Liver (tissue), 9 donors: ENCODE data around the gene SAE1. TPM values are rescaled to one million over a fixed set of nuclear protein-coding genes. Genes with fewer than 3 reads are reported as not detected.

ENCODE experiments used
- DNase-seq: peaks from one replicate; pipeline ENCODE4 v3.0.0-alpha.2; 2017; ENCODE audit warnings: low spot score
- H3K27ac ChIP-seq, 2 donors: one replicate each; pipeline ENCODE4 v1.7.0; 2013; ENCODE audit warnings: inconsistent platforms in 2 of 2, low read length in 2 of 2, control low read depth in 1 of 2, low read depth in 1 of 2, mild to moderate bottlenecking in 1 of 2
- H3K27me3 ChIP-seq, 4 donors: one replicate each; pipeline versions ENCODE4 v1.6.1 to v1.7.0; 2013; ENCODE audit warnings: low read length in 3 of 4, inconsistent platforms in 1 of 4, mild to moderate bottlenecking in 1 of 4, moderate library complexity in 1 of 4; ENCODE audit not compliant: control insufficient read depth in 4 of 4, insufficient read depth in 4 of 4
- H3K36me3 ChIP-seq, 4 donors: one replicate each; pipeline versions ENCODE4 v1.6.1 to v1.7.0; 2013; ENCODE audit warnings: low read length in 3 of 4, mild to moderate bottlenecking in 3 of 4, low read depth in 1 of 4, moderate library complexity in 1 of 4; ENCODE audit not compliant: control insufficient read depth in 4 of 4, insufficient read depth in 3 of 4
- H3K4me1 ChIP-seq, 4 donors: one replicate each; pipeline versions ENCODE4 v1.6.1 to v1.7.0; 2013; ENCODE audit warnings: low read length in 3 of 4, mild to moderate bottlenecking in 3 of 4, moderate library complexity in 1 of 4; ENCODE audit not compliant: control insufficient read depth in 4 of 4, insufficient read depth in 4 of 4
- H3K4me3 ChIP-seq, 3 donors: one replicate each; pipeline versions ENCODE4 v1.6.1 to v1.7.0; 2013; ENCODE audit warnings: low read length in 3 of 3, control low read depth in 1 of 3, low read depth in 1 of 3, mild to moderate bottlenecking in 1 of 3
- H3K9ac ChIP-seq, 2 donors: one replicate each; pipeline ENCODE4 v1.7.0; 2013; ENCODE audit warnings: low read length in 2 of 2, mild to moderate bottlenecking in 2 of 2, moderate library complexity in 2 of 2, control low read depth in 1 of 2, low read depth in 1 of 2
- H3K9me3 ChIP-seq, 4 donors: one replicate each; pipeline versions ENCODE4 v1.6.1 to v1.7.0; 2013; ENCODE audit warnings: low read length in 3 of 4; ENCODE audit not compliant: control insufficient read depth in 4 of 4
- FOXA1 ChIP-seq: IDR thresholded peaks from 2 replicates; pipeline ENCODE4 v1.6.1; 2016; ENCODE audit warnings: antibody characterized with exemption
- FOXA2 ChIP-seq: IDR thresholded peaks from 2 replicates; pipeline ENCODE4 v1.6.1; 2016; ENCODE audit warnings: antibody characterized with exemption
- GABPA ChIP-seq, 2 donors: IDR thresholded peaks in 1 of 2; conservative IDR thresholded peaks in 1 of 2; 2 replicates each; pipeline ENCODE4 v1.6.1; 2016; ENCODE audit warnings: antibody characterized with exemption in 2 of 2, mild to moderate bottlenecking in 1 of 2, moderate library complexity in 1 of 2
- HNF4A ChIP-seq, 2 donors: conservative IDR thresholded peaks; 2 replicates each; pipeline ENCODE4 v1.6.1; 2016; ENCODE audit warnings: antibody characterized with exemption in 2 of 2, mild to moderate bottlenecking in 2 of 2
- HNF4G ChIP-seq: IDR thresholded peaks from 2 replicates; pipeline ENCODE4 v1.6.1; 2016; ENCODE audit warnings: antibody characterized with exemption
- JUND ChIP-seq, 2 donors: IDR thresholded peaks; 2 replicates each; pipeline ENCODE4 v1.6.1; 2016; ENCODE audit warnings: antibody characterized with exemption in 2 of 2
- NR2F2 ChIP-seq: IDR thresholded peaks from 2 replicates; pipeline ENCODE4 v1.6.1; 2016; ENCODE audit warnings: antibody characterized with exemption
- RAD21 ChIP-seq, 2 donors: IDR thresholded peaks; 2 replicates each; pipeline ENCODE4 v1.6.1; 2016; ENCODE audit warnings: antibody characterized with exemption in 2 of 2, mild to moderate bottlenecking in 2 of 2
- RXRA ChIP-seq, 2 donors: IDR thresholded peaks; 2 replicates each; pipeline ENCODE4 v1.6.1; 2017 to 2018; ENCODE audit warnings: antibody characterized with exemption in 2 of 2, mild to moderate bottlenecking in 1 of 2
- SP1 ChIP-seq: IDR thresholded peaks from 2 replicates; pipeline ENCODE4 v1.6.1; 2018; ENCODE audit warnings: antibody characterized with exemption, mild to moderate bottlenecking
- TAF1 ChIP-seq: conservative IDR thresholded peaks from 2 replicates; pipeline ENCODE4 v1.6.1; 2016; ENCODE audit warnings: antibody characterized with exemption, mild to moderate bottlenecking
- YY1 ChIP-seq: IDR thresholded peaks from 2 replicates; pipeline ENCODE4 v1.6.1; 2016; ENCODE audit warnings: antibody characterized with exemption, mild to moderate bottlenecking
- WGBS: extraction: QIAGEN DNeasy Blood & Tissue Kit; methylation state at CpG from one replicate; pipeline ENCODE4 v1.1.7; 2013; 5-methylcytosine and 5-hydroxymethylcytosine counted together
- polyA plus RNA-seq, 2 donors: library from polyadenylated mRNA; stranded (reverse) in 1 of 2; unstranded in 1 of 2; fragments of 200-250 nt in 1 of 2; fragments of >200 nt in 1 of 2; fragmentation: Nextera tagmentation in 1 of 2; extraction: Ambion mirVana in 1 of 2; gene quantifications; one replicate each; pipeline versions ENCODE4 v1.2.1 to v1.2.3, GENCODE V29; 2013 to 2015
- total RNA-seq, 2 donors: library from RNA; depleted of rRNA; stranded (reverse); fragments of >200 nt; gene quantifications; one replicate each; pipeline ENCODE4 v1.2.3, GENCODE V29; 2014
- TF ChIP-seq, protein P1 (sequence below): fragments of 150-350 bp; IDR thresholded peaks from 2 replicates; pipeline ENCODE4 v1.5.1; 2017; ENCODE audit warnings: improper control_type of control experiment, low read depth, low read length; ENCODE audit not compliant: missing input control
- TF ChIP-seq, protein P2 (sequence below): IDR thresholded peaks from 2 replicates; pipeline ENCODE4 v1.6.1; 2016; ENCODE audit warnings: antibody characterized with exemption, mild to moderate bottlenecking
- TF ChIP-seq, protein P3 (sequence below): IDR thresholded peaks from 2 replicates; pipeline ENCODE4 v1.6.1; 2016; ENCODE audit warnings: antibody characterized with exemption
- TF ChIP-seq, protein P4 (sequence below): IDR thresholded peaks from 2 replicates; pipeline ENCODE4 v1.6.1; 2016; ENCODE audit warnings: antibody characterized with exemption
- TF ChIP-seq, protein P5 (sequence below): IDR thresholded peaks from 2 replicates; pipeline ENCODE4 v1.6.1; 2016; ENCODE audit warnings: antibody characterized with exemption
- donor health status: healthy.
- donor health status: healthy.
- donor health status: healthy.
- donor health status: healthy.
- donor health status: healthy.

SAE1 gene
- total and polyA plus RNA-seq, 4 donors = 19.0 to 31.8 (median 27.0) TPM

DNA sequence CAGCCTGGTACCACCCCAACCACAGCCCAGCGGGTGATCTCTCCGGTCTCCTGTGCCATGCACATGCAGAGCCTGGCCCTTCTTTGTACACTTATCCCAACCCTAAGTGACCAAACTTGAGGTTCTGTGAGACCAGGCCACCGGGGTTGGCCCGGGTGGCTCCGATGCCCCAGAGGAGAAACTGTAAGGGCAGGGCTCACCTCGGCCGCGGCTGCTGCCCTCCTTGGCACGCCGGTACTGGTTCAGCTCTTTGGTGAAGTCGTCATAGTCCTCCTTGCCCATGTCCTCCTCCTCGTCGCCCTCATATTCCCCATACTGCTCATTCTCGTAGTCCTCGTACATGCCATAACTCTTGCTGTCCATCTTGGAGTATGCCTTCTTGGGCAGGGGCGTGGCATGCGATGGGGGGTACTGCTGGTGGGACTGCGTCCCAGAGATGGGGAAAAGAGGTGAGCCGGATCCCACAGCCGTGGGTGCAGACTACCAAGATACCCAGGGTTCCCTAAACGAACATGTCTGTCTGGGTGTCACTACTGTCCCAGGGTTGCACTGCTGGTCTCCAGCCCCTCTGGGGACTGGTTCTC, 40.8 kb upstream of the SAE1 start:
- Histone ChIP-seq H3K27ac (no peak overlapping the region), H3K4me3 (no peak overlapping the region), H3K9ac (no peak overlapping the region), H3K4me1 (no peaks in the 10 kb centered on the region), H3K9me3 (no peaks in the 10 kb centered on the region), H3K36me3 (peaks cover 18 to 62% (median 30%) of the 10 kb centered on the region in 4 donors), H3K27me3 (no peaks in the 10 kb centered on the region)
- DNase-seq = no peak
- 96% methylated on average over 21 of the region's 21 CpGs for WGBS
- TF ChIP-seq, protein P1, sequence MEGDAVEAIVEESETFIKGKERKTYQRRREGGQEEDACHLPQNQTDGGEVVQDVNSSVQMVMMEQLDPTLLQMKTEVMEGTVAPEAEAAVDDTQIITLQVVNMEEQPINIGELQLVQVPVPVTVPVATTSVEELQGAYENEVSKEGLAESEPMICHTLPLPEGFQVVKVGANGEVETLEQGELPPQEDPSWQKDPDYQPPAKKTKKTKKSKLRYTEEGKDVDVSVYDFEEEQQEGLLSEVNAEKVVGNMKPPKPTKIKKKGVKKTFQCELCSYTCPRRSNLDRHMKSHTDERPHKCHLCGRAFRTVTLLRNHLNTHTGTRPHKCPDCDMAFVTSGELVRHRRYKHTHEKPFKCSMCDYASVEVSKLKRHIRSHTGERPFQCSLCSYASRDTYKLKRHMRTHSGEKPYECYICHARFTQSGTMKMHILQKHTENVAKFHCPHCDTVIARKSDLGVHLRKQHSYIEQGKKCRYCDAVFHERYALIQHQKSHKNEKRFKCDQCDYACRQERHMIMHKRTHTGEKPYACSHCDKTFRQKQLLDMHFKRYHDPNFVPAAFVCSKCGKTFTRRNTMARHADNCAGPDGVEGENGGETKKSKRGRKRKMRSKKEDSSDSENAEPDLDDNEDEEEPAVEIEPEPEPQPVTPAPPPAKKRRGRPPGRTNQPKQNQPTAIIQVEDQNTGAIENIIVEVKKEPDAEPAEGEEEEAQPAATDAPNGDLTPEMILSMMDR = no peak
- TF ChIP-seq JUND (IDR thresholded peaks at IDR 0.05) = no peak
- TF ChIP-seq FOXA1 = no peak
- TF ChIP-seq, protein P2, sequence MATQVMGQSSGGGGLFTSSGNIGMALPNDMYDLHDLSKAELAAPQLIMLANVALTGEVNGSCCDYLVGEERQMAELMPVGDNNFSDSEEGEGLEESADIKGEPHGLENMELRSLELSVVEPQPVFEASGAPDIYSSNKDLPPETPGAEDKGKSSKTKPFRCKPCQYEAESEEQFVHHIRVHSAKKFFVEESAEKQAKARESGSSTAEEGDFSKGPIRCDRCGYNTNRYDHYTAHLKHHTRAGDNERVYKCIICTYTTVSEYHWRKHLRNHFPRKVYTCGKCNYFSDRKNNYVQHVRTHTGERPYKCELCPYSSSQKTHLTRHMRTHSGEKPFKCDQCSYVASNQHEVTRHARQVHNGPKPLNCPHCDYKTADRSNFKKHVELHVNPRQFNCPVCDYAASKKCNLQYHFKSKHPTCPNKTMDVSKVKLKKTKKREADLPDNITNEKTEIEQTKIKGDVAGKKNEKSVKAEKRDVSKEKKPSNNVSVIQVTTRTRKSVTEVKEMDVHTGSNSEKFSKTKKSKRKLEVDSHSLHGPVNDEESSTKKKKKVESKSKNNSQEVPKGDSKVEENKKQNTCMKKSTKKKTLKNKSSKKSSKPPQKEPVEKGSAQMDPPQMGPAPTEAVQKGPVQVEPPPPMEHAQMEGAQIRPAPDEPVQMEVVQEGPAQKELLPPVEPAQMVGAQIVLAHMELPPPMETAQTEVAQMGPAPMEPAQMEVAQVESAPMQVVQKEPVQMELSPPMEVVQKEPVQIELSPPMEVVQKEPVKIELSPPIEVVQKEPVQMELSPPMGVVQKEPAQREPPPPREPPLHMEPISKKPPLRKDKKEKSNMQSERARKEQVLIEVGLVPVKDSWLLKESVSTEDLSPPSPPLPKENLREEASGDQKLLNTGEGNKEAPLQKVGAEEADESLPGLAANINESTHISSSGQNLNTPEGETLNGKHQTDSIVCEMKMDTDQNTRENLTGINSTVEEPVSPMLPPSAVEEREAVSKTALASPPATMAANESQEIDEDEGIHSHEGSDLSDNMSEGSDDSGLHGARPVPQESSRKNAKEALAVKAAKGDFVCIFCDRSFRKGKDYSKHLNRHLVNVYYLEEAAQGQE = no peak
- no peak for TF ChIP-seq SP1
- no peak for TF ChIP-seq HNF4A (conservative IDR thresholded peaks at IDR 0.05)
- no peak for TF ChIP-seq TAF1
- no peak for TF ChIP-seq GABPA (IDR thresholded peaks at IDR 0.05 in 1 of 2, conservative IDR thresholded peaks at IDR 0.05 in 1 of 2)
- TF ChIP-seq, protein P3, sequence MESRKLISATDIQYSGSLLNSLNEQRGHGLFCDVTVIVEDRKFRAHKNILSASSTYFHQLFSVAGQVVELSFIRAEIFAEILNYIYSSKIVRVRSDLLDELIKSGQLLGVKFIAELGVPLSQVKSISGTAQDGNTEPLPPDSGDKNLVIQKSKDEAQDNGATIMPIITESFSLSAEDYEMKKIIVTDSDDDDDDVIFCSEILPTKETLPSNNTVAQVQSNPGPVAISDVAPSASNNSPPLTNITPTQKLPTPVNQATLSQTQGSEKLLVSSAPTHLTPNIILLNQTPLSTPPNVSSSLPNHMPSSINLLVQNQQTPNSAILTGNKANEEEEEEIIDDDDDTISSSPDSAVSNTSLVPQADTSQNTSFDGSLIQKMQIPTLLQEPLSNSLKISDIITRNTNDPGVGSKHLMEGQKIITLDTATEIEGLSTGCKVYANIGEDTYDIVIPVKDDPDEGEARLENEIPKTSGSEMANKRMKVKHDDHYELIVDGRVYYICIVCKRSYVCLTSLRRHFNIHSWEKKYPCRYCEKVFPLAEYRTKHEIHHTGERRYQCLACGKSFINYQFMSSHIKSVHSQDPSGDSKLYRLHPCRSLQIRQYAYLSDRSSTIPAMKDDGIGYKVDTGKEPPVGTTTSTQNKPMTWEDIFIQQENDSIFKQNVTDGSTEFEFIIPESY = no peak
- no peak for TF ChIP-seq NR2F2
- TF ChIP-seq YY1 = no peak
- TF ChIP-seq, protein P4, sequence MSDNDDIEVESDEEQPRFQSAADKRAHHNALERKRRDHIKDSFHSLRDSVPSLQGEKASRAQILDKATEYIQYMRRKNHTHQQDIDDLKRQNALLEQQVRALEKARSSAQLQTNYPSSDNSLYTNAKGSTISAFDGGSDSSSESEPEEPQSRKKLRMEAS = no peak
- no peak for TF ChIP-seq RAD21 (IDR thresholded peaks at IDR 0.05)
- TF ChIP-seq HNF4G = no peak
- no peak for TF ChIP-seq RXRA (IDR thresholded peaks at IDR 0.05)
- no peak for TF ChIP-seq FOXA2
- TF ChIP-seq, protein P5, sequence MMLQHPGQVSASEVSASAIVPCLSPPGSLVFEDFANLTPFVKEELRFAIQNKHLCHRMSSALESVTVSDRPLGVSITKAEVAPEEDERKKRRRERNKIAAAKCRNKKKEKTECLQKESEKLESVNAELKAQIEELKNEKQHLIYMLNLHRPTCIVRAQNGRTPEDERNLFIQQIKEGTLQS = no peak
